ENCODE data around the gene ALAS1.

- TF ChIP-seq, protein P1, sequence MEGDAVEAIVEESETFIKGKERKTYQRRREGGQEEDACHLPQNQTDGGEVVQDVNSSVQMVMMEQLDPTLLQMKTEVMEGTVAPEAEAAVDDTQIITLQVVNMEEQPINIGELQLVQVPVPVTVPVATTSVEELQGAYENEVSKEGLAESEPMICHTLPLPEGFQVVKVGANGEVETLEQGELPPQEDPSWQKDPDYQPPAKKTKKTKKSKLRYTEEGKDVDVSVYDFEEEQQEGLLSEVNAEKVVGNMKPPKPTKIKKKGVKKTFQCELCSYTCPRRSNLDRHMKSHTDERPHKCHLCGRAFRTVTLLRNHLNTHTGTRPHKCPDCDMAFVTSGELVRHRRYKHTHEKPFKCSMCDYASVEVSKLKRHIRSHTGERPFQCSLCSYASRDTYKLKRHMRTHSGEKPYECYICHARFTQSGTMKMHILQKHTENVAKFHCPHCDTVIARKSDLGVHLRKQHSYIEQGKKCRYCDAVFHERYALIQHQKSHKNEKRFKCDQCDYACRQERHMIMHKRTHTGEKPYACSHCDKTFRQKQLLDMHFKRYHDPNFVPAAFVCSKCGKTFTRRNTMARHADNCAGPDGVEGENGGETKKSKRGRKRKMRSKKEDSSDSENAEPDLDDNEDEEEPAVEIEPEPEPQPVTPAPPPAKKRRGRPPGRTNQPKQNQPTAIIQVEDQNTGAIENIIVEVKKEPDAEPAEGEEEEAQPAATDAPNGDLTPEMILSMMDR (IDR thresholded peaks at IDR 0.05; ENCODE audit: insufficient read depth, low read length) = no peak
- no peak for TF ChIP-seq POLR2AphosphoS5 (IDR thresholded peaks at IDR 0.05; ENCODE audit: low read depth)
- TF ChIP-seq GABPA (IDR thresholded peaks at IDR 0.05; ENCODE audit: low read depth) = no peak
- TF ChIP-seq SPI1 (IDR thresholded peaks at IDR 0.05; ENCODE audit: borderline replicate concordance, low read depth) = no peak
Measured at GRCh38 chr3:52150860-52151259, 47.1 kb upstream of the ALAS1 start.
